Measurements from ENCODE around the gene TARS1. TPM values are rescaled to one million over a fixed set of nuclear protein-coding genes. Genes with fewer than 3 reads are reported as not detected.
"Not testable (repeated sequence)": the region's sequence is repeated elsewhere in the genome, so short reads cannot be mapped to it uniquely, and the experiment has no call there.

Gene TARS1
- total and polyA plus RNA-seq, 4 experiments from 2014 or later: 51.9 to 126 (median 86.0) TPM

- Mint-ChIP-seq H3K9me3 (no peaks in the 10 kb centered on the region), H3K36me3 (no peaks in the 10 kb centered on the region), H3K4me1 (no peaks in the 10 kb centered on the region), H3K27me3 (peaks cover 10 to 11% of the 10 kb centered on the region in 2 donors), H3K4me3 (no peak overlapping the region), H3K27ac (no peak overlapping the region)
- no peak for DNase-seq
- Histone ChIP-seq H3K36me3 (ENCODE audit: insufficient read depth, low read length) (no peaks in the 10 kb centered on the region), H3K9me3 (ENCODE audit: control insufficient read depth in 1 of 2, low read length in 2 of 2) (no peaks in the 10 kb centered on the region), H3K4me1 (ENCODE audit: insufficient read depth, low read length) (no peaks in the 10 kb centered on the region), H3K4me3 (ENCODE audit: low read length in 2 of 2) (no peak overlapping the region), H3K27me3 (ENCODE audit: insufficient read depth, low read length) (no peaks in the 10 kb centered on the region), H3K27ac (ENCODE audit: low read depth, low read length) (no peak overlapping the region)
- POLR2A ChIA-PET (ENCODE audit: partially characterized antibody): no interaction called here
- CTCF ChIA-PET (ENCODE audit: partially characterized antibody): interaction anchor here (1.6 kb wide), 1 partner anchor 22 kb away, joined by 4 read pairs; no protein-coding TSS in a partner anchor
- intact Hi-C loops (cut with micrococcal nuclease): loop anchor here (5.0 kb wide), 1 partner anchor 1841 kb away; no protein-coding TSS in a partner anchor
These were observed 17.6 kb upstream of the TARS1 start for GRCh38 chr5:33423018-33423630.

GRCh38 chr5:33425314-33425713 lies 15.5 kb upstream of the TARS1 start:
- H3K27ac ChIP-seq (ENCODE audit: low read depth, low read length): no peak overlapping the region
- H3K4me1 Mint-ChIP-seq: no peaks in the 10 kb centered on the region
- POLR2A ChIA-PET (ENCODE audit: partially characterized antibody): no interaction called here
- peaks cover 0 to 4% (median 0%) of the 10 kb centered on the region in 8 donors for H3K9me3 Mint-ChIP-seq
- no peak overlapping the region for H3K4me3 ChIP-seq (ENCODE audit: low read length in 2 of 2)
- no peaks in the 10 kb centered on the region for H3K27me3 ChIP-seq (ENCODE audit: insufficient read depth, low read length)
- DNase-seq: no peak
- H3K36me3 Mint-ChIP-seq: no peaks in the 10 kb centered on the region
- peaks cover 14 to 15% of the 10 kb centered on the region in 2 donors for H3K27me3 Mint-ChIP-seq
- CTCF ChIA-PET (ENCODE audit: partially characterized antibody): interaction anchor here (1.3 kb wide), 1 partner anchor 10 kb away, joined by 4 read pairs; no protein-coding TSS in a partner anchor
- no peak overlapping the region for H3K4me3 Mint-ChIP-seq
- H3K36me3 ChIP-seq (ENCODE audit: insufficient read depth, low read length): no peaks in the 10 kb centered on the region
- H3K4me1 ChIP-seq (ENCODE audit: insufficient read depth, low read length): no peaks in the 10 kb centered on the region
- H3K9me3 ChIP-seq (ENCODE audit: control insufficient read depth in 1 of 2, low read length in 2 of 2): no peaks in the 10 kb centered on the region
- no peak overlapping the region for H3K27ac Mint-ChIP-seq
- intact Hi-C loops (cut with micrococcal nuclease): no loop called here

GRCh38 chr5:33430983-33431382 lies 9.8 kb upstream of the TARS1 start:
- H3K9me3 ChIP-seq (ENCODE audit: control insufficient read depth in 1 of 2, low read length in 2 of 2): no peaks in the 10 kb centered on the region
- POLR2A ChIA-PET (ENCODE audit: partially characterized antibody): no interaction called here
- no peaks in the 10 kb centered on the region for H3K27me3 ChIP-seq (ENCODE audit: insufficient read depth, low read length)
- no peak overlapping the region for H3K27ac ChIP-seq (ENCODE audit: low read depth, low read length)
- DNase-seq: no peak
- no peak overlapping the region for H3K4me3 ChIP-seq (ENCODE audit: low read length in 2 of 2)
- Mint-ChIP-seq H3K27ac (no peak overlapping the region), H3K36me3 (no peaks in the 10 kb centered on the region), H3K27me3 (peaks cover 13 to 14% of the 10 kb centered on the region in 2 donors), H3K4me1 (peaks cover 5 to 6% (median 6%) of the 10 kb centered on the region in 4 donors), H3K9me3 (peaks cover 0 to 4% (median 0%) of the 10 kb centered on the region in 8 donors), H3K4me3 (no peak overlapping the region)
- intact Hi-C loops (cut with micrococcal nuclease): no loop called here
- CTCF ChIA-PET (ENCODE audit: partially characterized antibody): interaction anchor here (0.8 to 1.6 kb wide), 2 partner anchors 23 to 504 kb away, joined by 3 read pairs; no protein-coding TSS in a partner anchor
- H3K4me1 ChIP-seq (ENCODE audit: insufficient read depth, low read length): peaks cover 6% of the 10 kb centered on the region
- no peaks in the 10 kb centered on the region for H3K36me3 ChIP-seq (ENCODE audit: insufficient read depth, low read length)

- Mint-ChIP-seq H3K4me1 (peaks cover 7 to 9% (median 7%) of the 10 kb centered on the region in 4 donors), H3K27me3 (peaks cover 4 to 6% of the 10 kb centered on the region in 2 donors), H3K27ac (no peak overlapping the region), H3K4me3 (no peak overlapping the region), H3K9me3 (peaks cover 0 to 4% (median 0%) of the 10 kb centered on the region in 8 donors), H3K36me3 (no peaks in the 10 kb centered on the region)
- Histone ChIP-seq H3K36me3 (ENCODE audit: insufficient read depth, low read length) (no peaks in the 10 kb centered on the region), H3K4me1 (ENCODE audit: insufficient read depth, low read length) (peaks cover 7% of the 10 kb centered on the region), H3K9me3 (ENCODE audit: control insufficient read depth in 1 of 2, low read length in 2 of 2) (no peaks in the 10 kb centered on the region), H3K27me3 (ENCODE audit: insufficient read depth, low read length) (no peaks in the 10 kb centered on the region), H3K27ac (ENCODE audit: low read depth, low read length) (no peak overlapping the region), H3K4me3 (ENCODE audit: low read length in 2 of 2) (no peak overlapping the region)
- ChIA-PET CTCF (ENCODE audit: partially characterized antibody) (interaction anchor here (4.1 kb wide), 1 partner anchor 537 kb away, joined by 28 read pairs; no protein-coding TSS in a partner anchor), POLR2A (ENCODE audit: partially characterized antibody) (no interaction called here)
- intact Hi-C loops (cut with micrococcal nuclease): no loop called here
- no peak for DNase-seq
These were observed 8.1 kb upstream of the TARS1 start for GRCh38 chr5:33432656-33433055.

- Histone ChIP-seq H3K27me3 (ENCODE audit: insufficient read depth, low read length) (no peaks in the 10 kb centered on the region), H3K36me3 (ENCODE audit: insufficient read depth, low read length) (no peaks in the 10 kb centered on the region), H3K9me3 (ENCODE audit: control insufficient read depth in 1 of 2, low read length in 2 of 2) (no peaks in the 10 kb centered on the region), H3K4me1 (ENCODE audit: insufficient read depth, low read length) (peaks cover 7% of the 10 kb centered on the region), H3K27ac (ENCODE audit: low read depth, low read length) (no peak overlapping the region), H3K4me3 (ENCODE audit: low read length in 2 of 2) (no peak overlapping the region)
- ChIA-PET POLR2A (ENCODE audit: partially characterized antibody) (no interaction called here), CTCF (ENCODE audit: partially characterized antibody) (interaction anchor here (3.7 to 4.1 kb wide), 2 partner anchors 500 to 537 kb away, joined by 28 to 71 read pairs; partner anchors contain the start of gene RXFP3)
- DNase-seq: no peak
- H3K4me3 Mint-ChIP-seq: no peak overlapping the region
- intact Hi-C loops (cut with micrococcal nuclease): no loop called here
- no peaks in the 10 kb centered on the region for H3K36me3 Mint-ChIP-seq
- peaks cover 0 to 4% (median 0%) of the 10 kb centered on the region in 8 donors for H3K9me3 Mint-ChIP-seq
- H3K27me3 Mint-ChIP-seq: peaks cover 2% of the 10 kb centered on the region in 2 donors
- no peak overlapping the region for H3K27ac Mint-ChIP-seq
- peaks cover 7 to 11% (median 9%) of the 10 kb centered on the region in 4 donors for H3K4me1 Mint-ChIP-seq
These were observed 7.2 kb upstream of the TARS1 start for GRCh38 chr5:33433303-33434240.

- POLR2A ChIA-PET (ENCODE audit: partially characterized antibody): interaction anchor here (0.8 kb wide), 1 partner anchor 16 kb away, joined by 3 read pairs; no protein-coding TSS in a partner anchor
- intact Hi-C loops (cut with micrococcal nuclease): loop anchor here (1.0 to 2.0 kb wide), 3 partner anchors 35 to 534 kb away; no protein-coding TSS in a partner anchor
These were observed 4.8 kb upstream of the TARS1 start for GRCh38 chr5:33435893-33436490.

More at GRCh38 chr5:33435893-33436490, 4.8 kb upstream of the TARS1 start:
- not testable (repeated sequence) for H3K9me3 Mint-ChIP-seq; H3K4me3 ChIP-seq (ENCODE audit: low read length in 2 of 2); H3K27ac ChIP-seq (ENCODE audit: low read depth, low read length); H3K27me3 Mint-ChIP-seq; H3K36me3 Mint-ChIP-seq; H3K9me3 ChIP-seq (ENCODE audit: control insufficient read depth in 1 of 2, low read length in 2 of 2); H3K27me3 ChIP-seq (ENCODE audit: insufficient read depth, low read length); H3K36me3 ChIP-seq (ENCODE audit: insufficient read depth, low read length)
- H3K27ac Mint-ChIP-seq: peak overlapping the region in 3 of 7 donors; percentile 9 to 71 (median 59)
- H3K4me1 ChIP-seq (ENCODE audit: insufficient read depth, low read length): peaks cover 19% of the 10 kb centered on the region
- peaks cover 7 to 13% (median 9%) of the 10 kb centered on the region in 4 donors for H3K4me1 Mint-ChIP-seq
- DNase-seq: peak; percentile 63 to 75 (median 70)
- CTCF ChIA-PET (ENCODE audit: partially characterized antibody): interaction anchor here (0.7 to 4.1 kb wide), 15 partner anchors 10 to 572 kb away, joined by 3 to 71 read pairs (median 3); partner anchors contain the start of genes AMACR and RXFP3
- H3K4me3 Mint-ChIP-seq: peak overlapping the region in 1 of 8 donors; percentile 1
